Measurements from ENCODE around the gene RABGAP1L.
"Not testable (repeated sequence)": the region's sequence is repeated elsewhere in the genome, so short reads cannot be mapped to it uniquely, and the experiment has no call there.

Gene RABGAP1L

DNA sequence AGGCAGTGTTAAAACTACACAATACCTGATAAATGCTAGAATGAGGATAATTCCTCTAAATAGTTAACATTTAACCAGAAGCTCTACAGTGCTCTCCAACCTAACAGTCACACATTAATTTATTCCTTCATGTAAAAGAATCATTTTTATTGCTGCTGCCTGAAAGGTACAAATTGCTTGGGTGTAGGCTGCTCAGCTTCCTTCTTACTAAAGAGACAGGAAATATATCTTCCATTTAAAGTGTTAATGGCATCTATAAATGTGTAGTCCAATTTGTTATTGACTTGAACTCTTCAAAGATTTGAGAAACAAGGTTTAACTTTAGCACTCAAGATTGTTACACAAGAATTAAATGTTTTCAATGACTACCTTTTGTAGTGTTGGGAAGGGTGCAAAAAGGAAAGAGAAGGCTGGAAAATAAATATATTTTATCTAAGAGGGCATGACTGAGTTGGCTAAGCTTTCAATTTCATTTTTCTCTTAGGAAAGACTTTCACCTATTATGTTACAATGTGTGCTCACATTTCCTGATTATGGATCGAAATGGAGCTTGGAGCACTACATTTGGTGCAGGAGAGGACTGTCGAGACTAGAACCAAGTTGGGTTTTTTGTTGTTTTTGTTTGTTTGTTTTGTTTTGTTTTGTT lies 734.9 kb downstream of the RABGAP1L start:
- Histone ChIP-seq H3K36me3 (ENCODE audit: control insufficient read depth in 2 of 2, insufficient read depth in 1 of 2, low read length in 2 of 2) (no peaks in the 10 kb centered on the region), H3K9me3 (ENCODE audit: control insufficient read depth, insufficient read depth, low read depth, low read length) (no peaks in the 10 kb centered on the region), H3K27ac (ENCODE audit: extremely low read depth, low read depth, low read length) (no peak overlapping the region), H3K4me1 (ENCODE audit: control insufficient read depth, insufficient read depth, low read length) (no peaks in the 10 kb centered on the region), H3K4me3 (ENCODE audit: low read depth, low read length) (no peak overlapping the region)
- ChIA-PET CTCF (interaction anchor here (0.6 to 1.2 kb wide), 2 partner anchors 89 to 103 kb away, joined by 3 read pairs; no protein-coding TSS in a partner anchor), POLR2A (no interaction called here)
- no peak for TF ChIP-seq ZNF624 (tag by site-specific recombination; IDR thresholded peaks at IDR 0.05)
- TF ChIP-seq, protein P1, sequence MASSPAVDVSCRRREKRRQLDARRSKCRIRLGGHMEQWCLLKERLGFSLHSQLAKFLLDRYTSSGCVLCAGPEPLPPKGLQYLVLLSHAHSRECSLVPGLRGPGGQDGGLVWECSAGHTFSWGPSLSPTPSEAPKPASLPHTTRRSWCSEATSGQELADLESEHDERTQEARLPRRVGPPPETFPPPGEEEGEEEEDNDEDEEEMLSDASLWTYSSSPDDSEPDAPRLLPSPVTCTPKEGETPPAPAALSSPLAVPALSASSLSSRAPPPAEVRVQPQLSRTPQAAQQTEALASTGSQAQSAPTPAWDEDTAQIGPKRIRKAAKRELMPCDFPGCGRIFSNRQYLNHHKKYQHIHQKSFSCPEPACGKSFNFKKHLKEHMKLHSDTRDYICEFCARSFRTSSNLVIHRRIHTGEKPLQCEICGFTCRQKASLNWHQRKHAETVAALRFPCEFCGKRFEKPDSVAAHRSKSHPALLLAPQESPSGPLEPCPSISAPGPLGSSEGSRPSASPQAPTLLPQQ (tag by site-specific recombination; IDR thresholded peaks at IDR 0.05): no peak
- no peak for TF ChIP-seq YY1 (tag by site-specific recombination; IDR thresholded peaks at IDR 0.05)
- TF ChIP-seq, protein P2, sequence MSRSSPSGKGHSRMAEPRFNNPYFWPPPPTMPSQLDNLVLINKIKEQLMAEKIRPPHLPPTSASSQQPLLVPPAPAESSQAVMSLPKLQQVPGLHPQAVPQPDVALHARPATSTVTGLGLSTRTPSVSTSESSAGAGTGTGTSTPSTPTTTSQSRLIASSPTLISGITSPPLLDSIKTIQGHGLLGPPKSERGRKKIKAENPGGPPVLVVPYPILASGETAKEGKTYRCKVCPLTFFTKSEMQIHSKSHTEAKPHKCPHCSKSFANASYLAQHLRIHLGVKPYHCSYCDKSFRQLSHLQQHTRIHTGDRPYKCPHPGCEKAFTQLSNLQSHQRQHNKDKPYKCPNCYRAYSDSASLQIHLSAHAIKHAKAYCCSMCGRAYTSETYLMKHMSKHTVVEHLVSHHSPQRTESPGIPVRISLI (tag by site-specific recombination; IDR thresholded peaks at IDR 0.05): no peak
- no peak for TF ChIP-seq ZNF175 (tag by site-specific recombination; IDR thresholded peaks at IDR 0.05)
- TF ChIP-seq ZNF423 (tag by site-specific recombination; IDR thresholded peaks at IDR 0.05): no peak
- TF ChIP-seq ZNF292 (tag by site-specific recombination; IDR thresholded peaks at IDR 0.05; ENCODE audit: borderline replicate concordance, low read depth): no peak
- TF ChIP-seq HOXC10 (CRISPR knock-in tag; IDR thresholded peaks at IDR 0.05): no peak
- no peak for TF ChIP-seq KLF10 (tag by site-specific recombination; IDR thresholded peaks at IDR 0.05)
- no peak for TF ChIP-seq ZNF114 (tag by site-specific recombination; IDR thresholded peaks at IDR 0.05)
- no peak for TF ChIP-seq ZNF140 (tag by site-specific recombination; IDR thresholded peaks at IDR 0.05)
- no peak for TF ChIP-seq ZNF324 (tag by site-specific recombination; IDR thresholded peaks at IDR 0.05)

DNA sequence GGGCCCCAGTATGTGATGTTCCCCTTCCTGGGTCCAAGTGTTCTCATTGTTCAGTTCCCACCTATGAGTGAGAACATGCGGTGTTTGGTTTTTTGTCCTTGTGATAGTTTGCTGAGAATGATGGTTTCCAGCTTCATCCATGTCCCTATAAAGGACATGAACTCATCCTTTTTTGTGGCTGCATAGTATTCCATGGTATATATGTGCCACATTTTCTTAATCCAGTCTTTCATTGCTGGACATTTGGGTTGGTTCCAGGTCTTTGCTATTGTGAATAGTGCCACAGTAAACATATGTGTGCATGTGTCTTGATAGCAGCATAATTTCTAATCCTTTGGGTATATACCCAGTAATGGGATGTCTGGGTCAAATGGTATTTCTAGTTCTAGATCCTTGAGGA lies 736.3 kb downstream of the RABGAP1L start:
- POLR2A ChIA-PET; H3K9me3 ChIP-seq (ENCODE audit: control insufficient read depth, insufficient read depth, low read depth, low read length); H3K36me3 ChIP-seq (ENCODE audit: control insufficient read depth in 2 of 2, insufficient read depth in 1 of 2, low read length in 2 of 2); CTCF ChIA-PET; H3K27ac ChIP-seq (ENCODE audit: extremely low read depth, low read depth, low read length); H3K4me1 ChIP-seq (ENCODE audit: control insufficient read depth, insufficient read depth, low read length); H3K4me3 ChIP-seq (ENCODE audit: low read depth, low read length): not testable (repeated sequence)
- 0 out of 2 replicates have a peak, but pooled peaks have one; percentile 9 for TF ChIP-seq ZNF146 (tag by site-specific recombination; IDR thresholded peaks at IDR 0.05)

DNA sequence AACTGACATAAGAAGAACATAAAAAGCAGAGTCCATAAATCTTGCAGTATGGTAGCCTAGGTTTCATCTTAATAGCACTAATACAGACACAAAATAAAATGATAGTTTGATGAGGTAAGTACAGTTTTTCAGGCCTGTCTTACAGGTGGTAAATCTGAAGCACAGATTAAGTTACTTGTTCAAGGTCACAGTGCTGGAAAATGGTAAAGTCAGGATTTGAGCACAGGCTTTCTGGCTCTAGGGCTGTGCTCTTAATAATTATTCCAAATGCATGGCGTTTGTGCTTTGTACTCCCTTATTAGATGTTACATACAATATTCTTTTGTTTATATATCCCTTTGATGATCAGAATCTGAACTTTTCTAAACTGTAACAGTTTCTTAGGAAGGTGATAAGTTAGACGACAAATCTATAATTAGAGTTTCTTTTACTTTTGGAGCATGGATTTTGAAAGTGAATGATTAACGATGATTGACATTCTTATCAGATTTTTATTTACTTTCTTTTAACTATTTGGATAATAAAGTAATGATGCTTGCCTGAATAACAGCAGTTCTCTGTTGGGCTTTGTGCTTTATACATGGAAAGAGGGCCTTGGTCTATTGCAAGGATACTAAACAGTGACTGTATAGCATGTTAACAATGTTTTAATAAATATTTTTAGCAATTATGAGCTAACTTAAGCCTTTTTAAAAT lies 738.9 kb downstream of the RABGAP1L start:
- no peak overlapping the region for H3K4me3 ChIP-seq (ENCODE audit: low read depth, low read length)
- no peak for TF ChIP-seq ZNF112 (tag by site-specific recombination; IDR thresholded peaks at IDR 0.05)
- no peak for TF ChIP-seq HOXA7 (CRISPR knock-in tag; IDR thresholded peaks at IDR 0.05; ENCODE audit: borderline replicate concordance)
- no peak for TF ChIP-seq ZNF830 (tag by site-specific recombination; IDR thresholded peaks at IDR 0.05; ENCODE audit: low read depth)
- no peak for TF ChIP-seq HOXC10 (CRISPR knock-in tag; IDR thresholded peaks at IDR 0.05)
- TF ChIP-seq, protein P3, sequence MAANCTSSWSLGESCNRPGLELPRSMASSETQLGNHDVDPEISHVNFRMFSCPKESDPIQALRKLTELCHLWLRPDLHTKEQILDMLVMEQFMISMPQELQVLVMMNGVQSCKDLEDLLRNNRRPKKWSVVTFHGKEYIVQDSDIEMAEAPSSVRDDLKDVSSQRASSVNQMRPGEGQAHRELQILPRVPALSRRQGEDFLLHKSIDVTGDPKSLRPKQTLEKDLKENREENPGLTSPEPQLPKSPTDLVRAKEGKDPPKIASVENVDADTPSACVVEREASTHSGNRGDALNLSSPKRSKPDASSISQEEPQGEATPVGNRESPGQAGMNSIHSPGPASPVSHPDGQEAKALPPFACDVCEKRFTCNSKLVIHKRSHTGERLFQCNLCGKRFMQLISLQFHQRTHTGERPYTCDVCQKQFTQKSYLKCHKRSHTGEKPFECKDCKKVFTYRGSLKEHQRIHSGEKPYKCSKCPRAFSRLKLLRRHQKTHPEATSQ (tag by site-specific recombination; IDR thresholded peaks at IDR 0.05): no peak
- TF ChIP-seq ZNF48 (tag by site-specific recombination; IDR thresholded peaks at IDR 0.05): no peak
- no peak for TF ChIP-seq ZNF146 (tag by site-specific recombination; IDR thresholded peaks at IDR 0.05)
- TF ChIP-seq, protein P4, sequence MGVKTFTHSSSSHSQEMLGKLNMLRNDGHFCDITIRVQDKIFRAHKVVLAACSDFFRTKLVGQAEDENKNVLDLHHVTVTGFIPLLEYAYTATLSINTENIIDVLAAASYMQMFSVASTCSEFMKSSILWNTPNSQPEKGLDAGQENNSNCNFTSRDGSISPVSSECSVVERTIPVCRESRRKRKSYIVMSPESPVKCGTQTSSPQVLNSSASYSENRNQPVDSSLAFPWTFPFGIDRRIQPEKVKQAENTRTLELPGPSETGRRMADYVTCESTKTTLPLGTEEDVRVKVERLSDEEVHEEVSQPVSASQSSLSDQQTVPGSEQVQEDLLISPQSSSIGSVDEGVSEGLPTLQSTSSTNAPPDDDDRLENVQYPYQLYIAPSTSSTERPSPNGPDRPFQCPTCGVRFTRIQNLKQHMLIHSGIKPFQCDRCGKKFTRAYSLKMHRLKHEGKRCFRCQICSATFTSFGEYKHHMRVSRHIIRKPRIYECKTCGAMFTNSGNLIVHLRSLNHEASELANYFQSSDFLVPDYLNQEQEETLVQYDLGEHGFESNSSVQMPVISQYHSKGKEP (tag by site-specific recombination; IDR thresholded peaks at IDR 0.05): no peak
- no peak for TF ChIP-seq ZNF211 (tag by site-specific recombination; IDR thresholded peaks at IDR 0.05; ENCODE audit: low read depth)
- TF ChIP-seq ZNF157 (tag by site-specific recombination; IDR thresholded peaks at IDR 0.05): no peak
- no peak for TF ChIP-seq ZNF423 (tag by site-specific recombination; IDR thresholded peaks at IDR 0.05)
- no peak for TF ChIP-seq ZNF175 (tag by site-specific recombination; IDR thresholded peaks at IDR 0.05)
- TF ChIP-seq ZNF132 (tag by site-specific recombination; IDR thresholded peaks at IDR 0.05; ENCODE audit: borderline replicate concordance): no peak
- no peak for TF ChIP-seq ZNF768 (tag by site-specific recombination; IDR thresholded peaks at IDR 0.05)
- no peaks in the 10 kb centered on the region for H3K9me3 ChIP-seq (ENCODE audit: control insufficient read depth, insufficient read depth, low read depth, low read length)
- H3K27ac ChIP-seq (ENCODE audit: extremely low read depth, low read depth, low read length): no peak overlapping the region
- no peaks in the 10 kb centered on the region for H3K4me1 ChIP-seq (ENCODE audit: control insufficient read depth, insufficient read depth, low read length)
- ChIA-PET CTCF (no interaction called here), POLR2A (no interaction called here)
- no peaks in the 10 kb centered on the region for H3K36me3 ChIP-seq (ENCODE audit: control insufficient read depth in 2 of 2, insufficient read depth in 1 of 2, low read length in 2 of 2)

Measured in HEK293 (cell line).